B cell (primary cell): ENCODE data around the gene LEPR.

Experiments used
- CTCF ChIP-seq: fragments of 200-600 bp; IDR thresholded peaks from one replicate; pipeline ENCODE4 v1.8.0; 2022; ENCODE audit warnings: antibody characterized with exemption, mild to moderate bottlenecking
- EZH2 ChIP-seq: IDR thresholded peaks from 2 replicates; pipeline ENCODE4 v1.6.1; 2012; ENCODE audit warnings: borderline replicate concordance, low read depth, mild to moderate bottlenecking, moderate library complexity, low read length; ENCODE audit not compliant: insufficient read depth, poor library complexity, severe bottlenecking

DNA sequence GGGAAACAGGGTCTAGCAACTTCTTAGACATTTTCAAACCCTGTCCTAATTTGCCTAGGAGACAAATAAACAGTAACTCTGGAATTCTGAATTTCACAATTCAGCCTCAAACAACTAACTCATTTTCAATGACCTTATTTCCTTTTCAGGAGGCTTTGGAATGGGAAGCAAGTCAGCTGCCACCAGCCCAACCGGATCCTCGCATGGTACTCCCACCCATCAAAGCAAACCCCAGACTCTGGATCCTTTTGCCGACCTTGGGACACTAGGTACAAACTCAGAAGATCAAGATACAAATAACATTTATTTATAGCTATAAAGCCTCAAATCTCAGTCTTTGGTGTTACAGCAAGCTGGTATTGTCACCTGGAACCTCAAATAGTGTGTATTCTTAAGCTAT is 18.9 kb upstream of the LEPR start:
- TF ChIP-seq CTCF (no peak), EZH2 (no peak)
